Measurements from ENCODE around the gene PPP2CA.
"Not testable (repeated sequence)": the region's sequence is repeated elsewhere in the genome, so short reads cannot be mapped to it uniquely, and the experiment has no call there.

The PPP2CA gene

GRCh38 chr5:134188092-134188491, 37.8 kb downstream of the PPP2CA start:
- DNase-seq: no peak

GRCh38 chr5:134184155-134185135, 41.4 kb downstream of the PPP2CA start:
- peak in 1 of 2 experiments; percentile 59 for DNase-seq

DNA sequence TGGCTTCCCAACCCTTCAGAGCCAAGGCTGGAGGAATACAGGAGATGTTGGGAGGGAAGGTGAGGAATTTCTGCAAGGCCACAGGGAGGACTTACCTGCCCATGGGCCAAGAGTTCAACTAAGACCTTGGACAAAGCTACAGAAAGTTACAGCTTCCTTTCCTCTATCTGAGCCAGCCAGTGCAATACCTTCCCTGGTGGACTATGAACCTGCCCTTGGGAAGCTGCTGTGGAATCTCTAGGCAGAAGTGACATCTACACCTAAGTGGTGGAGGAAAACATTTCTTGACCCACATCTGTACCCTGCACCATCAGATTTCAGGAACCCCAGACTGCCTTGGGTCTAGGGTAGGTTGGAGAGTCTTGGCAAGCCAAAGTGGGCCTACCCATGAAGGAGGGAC, 42.4 kb downstream of the PPP2CA start:
- no peak for DNase-seq

GRCh38 chr5:134178096-134178419, 47.8 kb downstream of the PPP2CA start:
- no peak for DNase-seq

GRCh38 chr5:134177369-134178095, 48.3 kb downstream of the PPP2CA start:
- DNase-seq: peak in 1 of 2 experiments; percentile 61

- peak; percentile 69 to 89 for DNase-seq
Observed at GRCh38 chr5:134176511-134177368, 49.1 kb downstream of the PPP2CA start, which contains the start of gene SKP1. Gene SKP1 (minus strand): TSS chr5:134176950. CDS start chr5:134174022, 2,928 bp downstream.

- peak in 1 of 2 experiments; percentile 40 for DNase-seq
Observed at GRCh38 chr5:134175921-134176510, 49.9 kb downstream of the PPP2CA start.

- DNase-seq: peak in 1 of 2 experiments; percentile 58
Observed at GRCh38 chr5:134174841-134175839, 50.7 kb downstream of the PPP2CA start.

DNA sequence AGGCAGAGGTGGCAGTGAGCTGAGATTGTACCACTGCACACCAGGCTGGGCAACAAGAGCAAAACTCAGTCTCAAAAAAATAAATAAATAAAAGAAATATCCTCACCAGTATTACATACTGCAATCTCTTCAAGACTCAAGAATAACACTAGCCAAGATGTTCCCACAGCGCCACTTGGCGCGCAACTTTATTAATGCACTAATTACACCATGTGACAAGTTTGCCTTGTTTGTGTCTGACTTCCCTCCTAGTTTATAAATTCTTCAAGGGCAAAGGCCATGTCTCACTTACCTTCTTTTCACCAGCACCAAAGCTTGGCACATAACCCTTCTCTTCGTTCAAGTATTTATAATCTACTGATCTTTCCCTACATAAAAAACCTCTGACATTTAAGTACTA, 53.9 kb downstream of the PPP2CA start:
- no peak for DNase-seq

GRCh38 chr5:134162592-134162991, 63.3 kb downstream of the PPP2CA start:
- no peak for DNase-seq

GRCh38 chr5:134161513-134162395, 64.1 kb downstream of the PPP2CA start:
- no peak for DNase-seq

DNA sequence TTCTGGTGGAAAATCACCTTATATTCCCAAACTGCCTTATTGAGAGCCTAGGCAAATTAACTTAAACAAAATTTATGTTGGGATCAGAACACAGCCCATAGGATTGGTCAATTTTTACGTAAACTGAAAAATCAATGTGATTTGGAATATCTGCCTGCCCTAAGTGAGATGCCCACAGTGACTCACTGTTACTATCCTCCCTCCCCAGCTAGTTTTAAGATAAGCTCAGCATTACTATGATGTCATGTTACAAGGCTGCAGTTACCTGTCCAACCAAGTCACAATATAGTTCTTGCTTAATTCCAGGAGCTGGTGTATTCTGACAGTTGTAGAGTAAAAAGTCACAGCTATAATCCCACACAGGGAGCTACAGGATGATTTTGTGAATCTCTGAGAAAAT, 72.2 kb downstream of the PPP2CA start:
- DNase-seq: no peak

DNA sequence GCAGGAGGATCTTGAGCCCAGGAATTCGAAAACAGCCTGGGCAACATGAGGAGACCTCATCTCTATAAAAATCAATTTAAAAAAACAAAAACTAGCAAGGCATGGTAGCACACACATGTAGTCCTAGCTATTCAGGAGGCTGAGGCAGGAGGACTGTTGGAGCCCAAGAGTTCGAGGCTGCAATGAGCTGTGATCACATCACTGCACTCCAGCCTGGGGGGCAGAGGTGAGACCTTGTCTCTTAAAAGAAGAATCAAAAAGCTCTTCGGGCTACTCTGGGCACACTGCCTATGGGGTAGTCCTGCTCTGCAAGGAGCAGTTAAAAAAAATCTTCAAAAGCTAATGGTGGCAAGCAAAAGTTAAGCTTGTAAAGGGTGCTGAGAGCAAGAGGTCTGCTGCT, 72.6 kb downstream of the PPP2CA start:
- DNase-seq: no peak

DNA sequence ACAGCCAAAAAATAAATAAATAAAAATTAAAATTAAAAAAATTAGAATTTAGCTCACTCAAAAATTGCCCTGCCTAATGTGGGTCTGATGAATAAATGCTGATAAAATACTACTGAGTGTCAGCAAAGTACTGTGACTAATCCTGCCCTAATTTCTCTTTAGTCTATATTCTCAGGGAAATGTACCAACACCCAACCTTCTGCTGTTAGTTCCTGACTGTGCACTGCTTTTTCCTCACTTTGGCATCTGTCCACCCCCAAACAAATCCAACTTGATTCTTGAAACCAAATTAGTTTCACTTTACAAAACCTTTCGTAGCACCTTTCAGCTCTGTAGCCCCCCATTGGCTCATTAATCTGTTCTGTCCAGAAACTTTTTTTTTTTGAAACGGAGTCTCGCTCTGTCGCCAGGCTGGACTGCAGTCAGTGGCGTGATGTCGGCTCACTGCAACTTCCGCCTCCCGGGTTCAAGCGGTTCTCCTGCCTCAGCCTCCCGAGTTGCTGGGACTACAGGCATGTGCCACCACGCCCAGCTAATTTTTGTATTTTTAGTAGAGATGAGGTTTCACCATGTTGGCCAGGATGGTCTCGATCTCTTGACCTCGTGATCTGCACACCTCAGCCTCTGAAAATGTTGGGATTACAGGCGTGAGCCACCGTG, 73.6 kb downstream of the PPP2CA start:
- DNase-seq: not testable (repeated sequence)

DNA sequence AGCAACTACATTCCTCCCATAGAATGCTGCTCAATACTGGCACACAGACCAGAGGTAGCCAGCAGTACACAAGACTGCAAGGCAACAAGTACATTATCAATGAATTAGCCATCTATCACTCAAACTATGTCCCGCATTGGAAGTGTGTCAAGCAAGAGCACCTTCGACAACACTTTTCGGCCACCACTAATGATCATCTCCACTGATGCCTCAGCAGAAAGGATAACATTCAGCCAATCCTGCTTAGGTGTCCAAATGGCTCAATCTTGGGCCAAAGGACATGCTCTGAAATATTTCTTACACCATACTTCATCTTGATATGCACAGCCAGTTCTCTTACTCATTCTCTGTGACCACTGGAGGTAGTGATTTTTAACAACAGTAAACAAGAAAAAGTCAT, 74.2 kb downstream of the PPP2CA start:
- DNase-seq: no peak

- no peak for DNase-seq
Observed at GRCh38 chr5:134149571-134150303, 76.1 kb downstream of the PPP2CA start.

GRCh38 chr5:134148986-134149539, 76.8 kb downstream of the PPP2CA start:
- DNase-seq: no peak

- no peak for DNase-seq
Observed at GRCh38 chr5:134148316-134148715, 77.6 kb downstream of the PPP2CA start.
